HG03103 (cell line): ENCODE data around the gene KRTAP10-3.
"Not testable (repeated sequence)": the region's sequence is repeated elsewhere in the genome, so short reads cannot be mapped to it uniquely, and the experiment has no call there.

Experiments used
- ATAC-seq: cut with Tn5 transposase; IDR thresholded peaks from one replicate; pipeline ENCODE4 v1.9.1; 2021; ENCODE audit warnings: low read depth; ENCODE audit not compliant: unreplicated experiment

KRTAP10-3 gene

DNA sequence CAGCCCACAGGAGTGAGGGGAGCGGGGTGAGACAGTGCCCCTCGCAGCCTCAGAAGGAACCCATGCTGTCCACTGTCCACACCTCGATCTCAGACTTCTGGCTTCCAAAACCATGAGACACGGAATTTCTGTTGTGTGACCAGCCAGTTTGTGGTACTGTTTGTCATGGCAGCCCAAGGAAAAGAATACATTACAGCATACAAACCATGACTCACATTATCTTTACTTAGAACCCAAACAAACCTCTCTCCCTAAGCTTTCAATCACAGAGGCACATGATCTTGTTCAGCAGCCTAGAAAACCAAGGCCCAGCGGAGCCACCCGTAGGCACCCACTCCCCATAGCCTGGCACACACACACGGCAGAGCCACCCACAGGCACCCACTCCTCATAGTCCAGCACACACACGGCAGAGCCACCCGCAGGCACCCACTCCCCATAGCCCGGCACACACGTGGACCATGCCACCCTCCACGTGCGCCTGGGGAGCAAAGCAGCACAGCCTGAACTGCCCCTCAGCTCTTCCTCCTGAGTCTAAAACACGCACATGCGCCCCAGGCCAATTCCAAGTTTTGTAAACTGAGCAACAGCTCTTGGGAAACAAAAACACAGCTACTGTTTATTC is 14.5 kb upstream of the KRTAP10-3 start:
- ATAC-seq: no peak

DNA sequence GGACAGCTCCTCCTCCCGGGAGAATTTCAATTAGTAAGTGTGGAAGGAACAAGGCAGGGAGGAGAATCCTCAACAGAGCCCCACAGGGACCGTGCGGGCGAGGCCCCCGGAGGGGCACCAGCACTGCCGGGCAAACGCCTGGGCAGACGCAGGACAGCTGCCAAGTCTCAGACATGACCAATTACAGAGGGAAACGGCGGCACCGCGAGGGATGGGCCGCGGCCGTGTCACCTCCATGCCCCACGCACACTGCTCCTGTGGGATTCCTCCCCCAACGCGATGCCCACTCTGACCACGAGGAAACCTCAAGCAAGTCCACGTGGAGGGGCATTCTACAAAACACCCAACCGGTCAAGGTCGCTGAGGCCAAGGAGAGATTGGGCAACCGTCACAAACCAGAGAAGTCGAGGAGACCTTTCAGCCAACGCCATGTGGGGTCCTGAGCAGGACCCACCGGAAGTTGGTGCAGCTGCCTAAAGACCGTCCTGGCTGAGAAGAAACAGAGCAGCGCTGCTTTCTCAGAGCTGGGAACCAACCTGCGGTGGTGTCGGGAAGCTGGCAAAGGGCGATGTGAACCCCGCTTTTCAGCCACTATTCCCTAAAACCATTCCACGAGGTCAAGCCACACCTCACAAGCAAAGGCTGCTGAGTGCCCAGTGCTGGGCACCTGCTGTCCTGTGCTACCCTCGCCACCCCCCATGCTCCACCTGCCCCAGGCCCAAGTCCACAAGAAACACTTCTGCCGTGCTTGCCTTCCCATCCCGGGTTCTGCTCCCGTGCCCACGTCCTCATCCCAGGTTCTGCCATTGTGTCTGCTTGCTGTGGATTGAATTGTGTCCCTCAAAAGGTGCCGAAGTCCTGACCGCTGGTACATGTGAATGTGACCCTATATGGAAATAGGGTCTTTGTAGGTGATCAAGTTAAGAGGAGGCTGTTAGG is 13.5 kb upstream of the KRTAP10-3 start:
- ATAC-seq: no peak

DNA sequence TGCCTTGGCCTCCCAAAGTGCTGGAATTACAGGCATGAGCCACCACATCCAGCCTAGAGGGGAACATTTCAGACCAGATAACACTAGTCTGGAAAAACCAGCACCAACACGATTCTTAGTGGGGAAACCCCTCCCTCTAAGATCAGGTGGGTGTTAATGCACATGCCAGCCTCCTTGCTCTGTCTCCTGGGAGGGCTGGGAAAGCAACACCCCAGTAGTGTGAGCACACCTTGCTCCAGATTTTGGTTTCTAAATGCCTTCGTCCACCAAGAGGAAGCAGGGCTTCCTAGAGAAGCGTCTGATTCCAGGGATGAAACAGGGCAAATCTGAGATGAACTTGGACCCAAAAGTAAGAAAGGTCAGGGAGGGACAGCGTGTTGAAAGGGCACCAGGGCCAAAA is 12.7 kb upstream of the KRTAP10-3 start:
- ATAC-seq: no peak

DNA sequence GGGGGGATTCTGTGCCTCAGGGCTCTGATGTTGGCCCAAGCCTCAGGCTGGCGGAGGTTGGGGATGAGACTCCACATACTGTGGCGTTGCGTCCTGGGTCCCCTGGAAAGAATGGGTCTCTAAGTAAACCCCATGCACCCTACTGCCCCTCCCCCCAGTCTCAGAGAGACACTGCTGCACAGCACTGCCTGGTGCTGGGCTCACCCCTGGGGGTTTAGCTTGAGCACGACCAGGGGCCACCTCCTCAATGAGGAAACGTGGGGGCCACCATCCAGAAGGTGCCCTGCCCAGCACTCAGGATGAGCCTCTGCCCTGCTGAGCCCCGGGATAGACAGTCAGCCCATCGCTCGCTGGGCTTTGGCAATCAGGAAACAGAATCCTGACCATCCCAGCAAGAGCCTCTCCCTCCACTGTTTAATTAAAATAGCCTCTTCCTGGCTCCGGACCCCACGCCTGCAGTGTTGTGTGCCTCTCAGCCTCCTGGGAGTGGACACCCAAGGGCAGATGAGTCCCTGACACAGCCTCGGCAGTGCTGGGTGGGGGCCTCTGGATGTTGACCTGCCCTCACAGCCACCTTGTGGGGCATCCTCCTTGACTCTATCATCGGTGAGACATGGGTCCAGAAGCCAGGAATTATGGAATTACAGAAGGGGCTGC is 11.4 kb upstream of the KRTAP10-3 start:
- no peak for ATAC-seq

DNA sequence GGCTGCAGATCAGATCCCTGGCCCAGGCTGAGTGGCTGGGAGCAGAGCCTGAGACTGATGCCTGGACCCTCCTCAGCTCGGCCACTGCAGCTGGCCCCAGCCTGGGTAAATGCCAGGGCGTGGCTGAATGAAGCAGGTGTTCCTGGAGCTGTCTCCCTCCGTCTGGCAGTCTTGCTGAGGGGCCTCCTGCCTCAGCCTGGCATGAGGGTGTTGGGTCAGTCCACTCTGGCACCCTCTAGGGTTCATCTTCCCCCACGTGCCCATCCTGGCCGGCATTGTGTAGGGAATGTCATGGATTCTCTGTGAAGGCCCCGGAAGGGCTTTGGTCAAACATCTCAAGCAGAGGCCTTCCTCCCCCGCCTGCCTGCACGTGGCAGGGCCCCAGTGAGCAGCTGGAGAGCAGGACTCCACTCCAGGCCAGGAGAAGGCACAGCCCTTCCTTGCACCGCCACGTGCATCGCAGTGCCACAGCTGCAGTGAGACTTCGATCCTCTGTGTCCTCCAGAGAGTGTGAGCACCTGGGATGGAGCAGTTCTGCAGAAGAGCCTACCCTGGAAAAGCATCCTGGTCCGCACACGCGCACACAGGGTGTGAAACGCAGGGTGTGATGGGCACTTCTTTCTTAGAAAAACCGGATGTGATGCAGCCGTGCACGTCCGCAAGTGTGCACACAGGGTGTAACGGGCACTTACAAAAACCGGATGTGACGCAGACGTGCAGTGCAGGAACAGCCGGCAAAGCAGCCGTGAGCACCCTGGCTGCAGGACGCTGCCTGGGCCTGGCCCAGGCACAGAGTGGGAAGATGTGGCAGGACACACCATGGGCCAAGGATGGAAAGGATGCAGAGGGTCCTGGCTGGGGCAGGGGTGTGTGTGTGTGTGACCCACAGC is 10.3 kb upstream of the KRTAP10-3 start:
- no peak for ATAC-seq

DNA sequence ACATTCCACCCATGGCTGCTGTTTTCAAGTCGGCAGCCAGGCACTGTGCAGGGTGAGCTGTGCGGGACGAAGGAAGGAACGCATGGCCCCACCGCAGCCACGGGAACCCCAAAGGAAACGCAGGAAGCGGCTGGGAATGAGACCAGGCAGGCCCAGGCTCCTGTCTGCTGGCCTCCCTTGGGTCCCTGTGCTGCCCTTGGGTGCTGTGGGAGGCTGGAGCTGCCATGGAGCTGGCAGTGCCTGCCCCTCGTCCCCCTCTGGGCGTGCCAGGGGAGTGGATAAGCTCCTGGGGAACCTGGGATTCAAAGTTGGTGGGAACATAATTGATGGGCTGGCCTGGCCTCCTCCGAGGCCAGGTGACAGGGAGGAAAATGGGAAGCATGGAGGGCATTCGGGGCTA is 9.7 kb upstream of the KRTAP10-3 start:
- no peak for ATAC-seq

DNA sequence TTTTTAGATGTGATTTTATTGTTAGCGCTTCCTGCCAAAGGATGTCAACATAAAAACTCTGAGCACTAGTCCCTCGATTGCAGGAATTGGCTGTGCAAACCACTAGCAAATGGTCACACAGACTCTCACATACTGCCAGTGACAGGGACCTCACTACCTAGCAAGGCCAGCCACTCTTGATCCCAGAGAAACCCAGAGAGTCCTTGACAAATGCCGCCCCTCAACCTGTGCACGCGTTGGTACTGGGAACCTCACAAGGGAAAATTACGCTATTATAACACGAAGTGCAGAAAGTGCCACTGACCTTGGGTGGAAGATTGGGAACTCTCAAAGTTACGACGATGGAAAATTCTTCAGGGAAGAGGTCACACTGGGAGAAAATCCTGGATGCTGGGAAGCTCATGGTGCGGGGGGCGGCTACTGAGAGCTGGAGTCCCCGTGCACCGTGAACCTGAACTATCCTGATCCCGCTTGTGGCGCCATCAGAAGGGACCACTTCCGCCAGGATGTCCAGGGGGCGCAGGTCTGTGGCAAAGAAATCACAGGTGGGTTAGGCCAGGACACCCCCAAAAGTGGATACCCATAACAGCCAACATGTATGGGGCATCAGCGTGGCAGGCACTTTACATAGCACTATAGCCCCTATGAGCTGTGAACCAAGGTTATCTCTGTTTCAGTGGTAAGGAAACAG is 9.0 kb upstream of the KRTAP10-3 start:
- no peak for ATAC-seq

DNA sequence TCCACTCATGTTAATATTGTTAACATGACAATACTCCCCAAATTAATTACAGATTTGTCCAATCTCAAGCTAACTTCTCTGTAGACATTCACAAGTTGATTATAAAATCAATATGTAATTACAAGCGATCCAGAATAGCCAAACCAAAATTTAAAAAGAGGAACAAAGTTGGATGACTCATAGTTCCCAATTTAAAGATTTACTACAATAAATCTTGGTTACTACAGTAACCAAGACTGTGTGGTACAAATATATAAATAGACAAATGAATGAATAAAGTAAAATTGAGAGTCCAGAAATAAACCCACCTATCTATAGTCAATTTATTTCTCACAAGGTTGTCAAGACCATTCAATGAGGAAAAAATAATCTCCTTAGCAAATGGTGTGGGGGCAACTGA is 7.8 kb upstream of the KRTAP10-3 start:
- no peak for ATAC-seq

DNA sequence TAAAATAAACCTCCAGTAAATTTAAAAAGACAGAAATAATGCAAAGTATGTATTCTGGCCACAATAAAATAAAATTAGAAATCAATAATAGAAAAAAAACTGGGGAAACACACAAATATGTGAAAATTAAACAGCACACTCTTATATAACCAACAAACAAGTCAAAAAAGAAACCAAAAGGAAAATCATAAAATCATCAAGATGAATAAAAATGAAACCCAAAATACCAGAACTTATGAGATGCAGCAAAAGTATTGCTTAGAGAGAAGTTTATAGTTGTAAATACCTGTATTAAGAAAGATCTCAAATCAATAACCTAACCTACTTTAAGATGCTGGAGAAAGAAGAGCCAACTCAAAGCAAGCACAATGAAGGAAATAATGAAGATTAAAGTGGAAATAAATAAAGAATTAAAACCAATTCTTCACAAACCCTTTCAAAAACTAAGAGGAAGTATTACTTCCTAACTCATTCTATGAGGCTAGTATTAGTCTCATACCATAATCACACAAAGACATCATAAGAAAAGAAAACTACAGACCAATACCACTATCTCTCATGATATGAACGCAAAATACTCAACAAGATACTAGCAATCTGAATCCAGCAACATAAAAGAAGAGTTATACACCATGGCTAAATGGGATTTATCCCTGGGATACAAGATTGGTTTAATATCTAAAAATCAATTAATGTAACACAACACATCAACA is 6.4 kb upstream of the KRTAP10-3 start:
- ATAC-seq: no peak

DNA sequence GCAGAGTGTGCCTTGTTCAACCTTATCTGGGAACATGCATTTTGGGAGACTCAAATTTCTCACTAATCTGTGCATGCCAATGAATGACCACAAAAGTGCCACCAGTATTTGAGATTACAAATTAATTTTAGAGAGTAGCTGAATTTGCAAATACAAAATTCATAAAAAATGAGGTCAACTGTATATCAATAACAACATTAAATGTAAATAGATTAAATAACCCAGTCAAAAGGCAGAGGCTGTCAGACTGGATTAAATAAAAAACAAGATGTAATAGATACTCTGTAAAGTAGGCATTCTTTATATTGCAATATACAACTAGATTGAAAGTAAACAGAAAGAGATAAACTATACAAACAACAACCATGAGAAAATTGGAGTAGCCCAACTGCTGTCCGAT is 5.5 kb upstream of the KRTAP10-3 start:
- ATAC-seq: no peak

DNA sequence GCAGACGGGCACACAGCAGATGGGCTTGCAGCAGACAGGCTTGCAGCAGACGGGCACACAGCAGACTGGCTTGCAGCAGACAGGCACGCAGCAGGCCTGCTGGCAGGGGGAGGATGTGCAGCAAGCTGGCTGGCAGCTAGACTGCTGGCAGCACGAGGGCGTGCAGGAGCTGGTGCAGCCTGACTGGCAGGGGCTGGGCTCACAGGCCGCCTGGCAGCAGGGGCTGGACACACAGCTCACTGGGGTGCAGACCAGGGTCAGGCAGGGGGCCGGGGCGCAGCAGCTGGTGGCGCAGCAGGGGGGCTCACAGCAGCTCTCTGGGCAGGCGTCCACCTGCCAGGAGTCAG is 293 bp downstream of the KRTAP10-3 start:
- not testable (repeated sequence) for ATAC-seq

DNA sequence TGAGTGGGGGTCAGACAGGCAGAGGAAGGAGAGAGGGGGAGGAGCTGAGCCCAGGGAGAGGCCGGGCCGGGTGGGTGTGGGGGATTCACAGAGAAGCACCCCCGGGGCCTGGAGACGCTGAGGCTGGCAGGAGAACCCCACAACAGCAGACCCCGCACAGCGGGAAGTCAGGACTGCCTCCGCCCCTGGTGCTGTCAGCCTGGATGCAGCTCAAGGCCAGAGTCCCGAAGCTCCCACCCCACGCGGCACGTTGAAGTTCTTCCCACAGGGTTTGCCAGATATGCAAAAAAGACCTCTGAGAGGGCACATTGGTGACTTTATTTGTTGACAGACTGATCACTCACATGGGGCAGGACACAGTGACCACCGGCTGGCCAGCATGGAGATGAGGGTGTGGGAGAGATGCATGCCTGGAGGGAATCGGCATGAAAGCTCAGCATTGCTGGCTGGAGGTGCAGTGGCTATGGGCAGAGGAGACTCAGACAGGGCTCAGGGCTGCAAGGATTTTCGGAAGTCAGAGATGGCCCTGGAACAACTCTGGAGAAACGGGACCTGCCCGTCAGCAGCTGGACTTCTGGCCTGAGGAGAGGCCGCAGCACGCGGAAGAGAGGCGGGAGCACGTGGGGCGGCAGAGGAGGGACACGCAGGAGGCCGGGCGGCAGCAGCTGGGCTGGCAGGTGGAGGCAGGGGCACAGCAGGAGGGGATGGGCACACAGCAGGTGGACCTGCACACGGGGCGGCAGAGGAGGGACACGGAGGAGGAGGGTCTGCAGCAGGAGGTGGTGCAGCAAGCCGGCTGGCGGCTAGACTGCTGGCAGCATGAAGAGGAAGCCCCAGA is 885 bp downstream of the KRTAP10-3 start:
- no peak for ATAC-seq

DNA sequence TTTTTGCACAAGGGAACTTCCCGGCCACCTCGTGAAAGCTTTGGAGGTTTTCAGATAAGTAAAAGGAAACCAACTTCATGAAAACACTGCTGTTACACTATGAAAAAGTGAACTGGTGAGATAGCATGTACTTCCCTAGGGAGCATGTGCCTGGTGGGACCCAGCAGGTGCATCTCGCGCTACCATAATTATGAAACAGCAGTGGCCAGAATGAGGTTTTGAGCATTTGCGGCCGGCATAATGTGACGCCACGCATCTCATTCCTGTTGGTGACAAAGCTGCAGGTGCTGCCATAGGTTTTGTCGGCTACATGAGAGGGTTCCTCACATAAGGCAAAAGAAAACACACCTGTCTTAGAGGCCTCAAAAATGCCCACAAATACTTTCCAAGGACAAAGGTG is 1.7 kb downstream of the KRTAP10-3 start:
- ATAC-seq: no peak

DNA sequence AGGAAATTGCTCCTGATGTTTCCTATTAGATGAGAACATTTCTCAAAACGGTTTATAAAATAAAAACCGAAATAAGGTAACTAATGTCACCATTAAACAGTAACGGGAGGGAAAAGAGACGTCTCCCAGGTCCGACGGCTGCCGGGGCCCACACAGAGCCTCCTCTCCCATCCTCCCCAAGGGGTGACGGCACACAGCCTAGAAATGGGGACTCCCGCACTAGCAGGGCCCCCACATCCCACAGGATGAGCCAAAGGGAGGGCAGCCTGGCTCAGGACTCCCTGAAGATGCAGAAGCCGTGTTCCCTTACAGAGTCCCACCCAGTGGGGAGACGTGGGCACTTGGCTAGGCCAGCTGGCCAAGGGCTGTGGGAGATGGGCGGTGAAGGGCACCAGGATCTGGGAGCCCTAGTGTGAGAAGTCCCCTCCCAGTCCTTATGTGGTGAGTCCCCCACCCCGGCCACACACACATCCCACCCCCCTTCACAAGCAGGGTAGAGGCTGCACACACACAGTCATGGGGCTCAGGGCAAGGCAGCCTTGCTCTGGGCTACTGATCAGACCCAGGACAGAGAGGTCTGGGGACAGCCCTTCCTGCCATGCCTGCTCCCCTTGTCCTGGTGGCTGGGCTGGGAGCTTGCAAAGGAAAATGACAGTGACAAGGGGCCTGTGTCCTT is 3.3 kb downstream of the KRTAP10-3 start:
- ATAC-seq: no peak

DNA sequence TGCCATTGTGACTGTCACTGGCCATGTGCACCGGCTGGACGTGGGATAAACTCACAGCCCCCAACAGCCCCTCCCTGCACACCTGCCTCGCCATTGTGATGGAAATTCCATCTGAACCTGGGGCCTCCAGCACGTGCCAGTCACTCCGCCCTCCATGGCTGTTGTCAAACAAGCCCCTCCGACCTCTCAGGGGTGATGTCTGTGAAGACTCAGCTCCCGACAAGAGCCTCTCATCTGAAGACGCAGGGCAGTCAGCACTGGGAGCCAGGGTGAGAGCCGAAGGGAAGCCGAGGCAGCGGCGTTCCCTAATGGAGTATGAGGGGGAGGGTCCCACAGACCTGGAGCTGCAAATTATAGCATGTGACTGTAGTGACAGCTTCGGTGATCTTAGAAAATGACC is 5.9 kb downstream of the KRTAP10-3 start:
- ATAC-seq: no peak

DNA sequence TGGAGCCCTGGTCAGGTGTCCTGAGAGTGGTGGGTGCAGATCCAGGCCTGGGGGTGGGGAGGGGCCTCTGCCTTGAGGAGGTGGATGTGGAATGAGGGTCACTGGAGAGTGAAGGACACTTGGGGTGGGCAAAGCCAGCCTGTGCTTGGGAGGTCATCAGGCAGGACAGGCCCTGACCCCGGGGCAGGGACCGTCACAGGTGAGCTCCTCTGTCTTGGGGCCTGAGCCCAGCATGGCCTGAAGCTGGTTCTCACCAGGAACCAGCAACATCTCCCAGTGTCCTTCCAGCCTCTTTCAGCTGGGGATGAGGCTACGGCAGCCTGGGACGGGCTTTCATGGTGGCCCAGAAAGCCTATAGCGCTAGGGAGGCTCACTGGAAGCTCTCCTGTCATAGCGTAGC is 6.5 kb downstream of the KRTAP10-3 start:
- ATAC-seq: no peak

DNA sequence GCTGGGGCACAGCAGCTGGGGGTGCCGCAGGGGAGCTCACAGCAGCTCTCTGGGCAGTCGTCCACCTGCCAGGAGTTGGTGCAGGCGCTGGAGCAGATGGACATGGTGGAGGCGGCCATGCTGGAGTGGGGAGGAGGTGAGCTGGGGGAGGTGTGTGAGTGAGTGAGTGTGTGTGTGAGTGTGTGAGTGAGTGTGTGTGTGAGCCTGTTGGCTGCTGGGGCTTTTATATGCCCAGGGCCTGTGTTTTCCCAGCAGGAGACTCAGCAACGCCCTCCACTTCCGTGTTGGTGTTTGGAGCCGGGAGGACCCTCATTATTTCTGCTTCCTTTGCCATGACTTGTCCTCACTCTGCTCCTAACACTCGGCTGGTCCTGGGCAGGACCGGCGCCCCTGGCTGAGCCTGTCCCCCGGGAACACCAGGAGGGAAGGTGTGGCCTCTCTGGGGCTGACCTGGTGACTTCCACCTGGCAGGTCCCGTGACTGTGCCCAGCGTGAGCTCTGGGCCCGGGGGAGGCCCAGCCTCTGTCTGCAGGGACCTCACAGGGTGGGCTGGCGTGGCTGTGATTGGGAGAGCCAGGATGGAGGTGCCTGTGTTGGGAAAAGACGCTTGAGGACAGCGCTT is 7.1 kb downstream of the KRTAP10-3 start, which contains the start of gene KRTAP10-2:
TSS of gene KRTAP10-2 (minus strand) at position 166 of the 622 bp plus-strand sequence. CDS start at position 119, 47 bp downstream.
- no peak for ATAC-seq
